Progenitor cell of endocrine pancreas (in vitro differentiated cells): ENCODE measurements around the gene GANAB. TPM values are rescaled to one million over a fixed set of nuclear protein-coding genes. Genes with fewer than 3 reads are reported as not detected.

ENCODE experiments used
- DNase-seq: peaks from one replicate; pipeline ENCODE4 v3.0.0; 2021; ENCODE audit warnings: low spot score; ENCODE audit not compliant: unreplicated experiment
- H3K27ac Mint-ChIP-seq: 2 replicates; pipeline ENCODE4 v1.8.0; 2021; ENCODE audit warnings: mild to moderate bottlenecking, moderate library complexity, mixed read lengths
- H3K27me3 Mint-ChIP-seq: 2 replicates; pipeline ENCODE4 v1.8.0; 2021; ENCODE audit warnings: mixed read lengths
- H3K36me3 Mint-ChIP-seq: 2 replicates; pipeline ENCODE4 v1.8.0; 2022; ENCODE audit warnings: mixed read lengths; ENCODE audit not compliant: insufficient read depth
- H3K4me1 Mint-ChIP-seq: 2 replicates; pipeline ENCODE4 v1.8.0; 2021; ENCODE audit warnings: low read depth, mixed read lengths
- H3K4me3 Mint-ChIP-seq: 2 replicates; pipeline ENCODE4 v1.8.0; 2021; ENCODE audit warnings: low read depth, mild to moderate bottlenecking, moderate library complexity, mixed read lengths
- H3K9me3 Mint-ChIP-seq: 2 replicates; pipeline ENCODE4 v1.8.0; 2021; ENCODE audit warnings: low read depth, mixed read lengths
- total RNA-seq: library from RNA; stranded (reverse); gene quantifications from 2 replicates; pipeline ENCODE4 v1.2.1, GENCODE V29; 2021
- TF ChIP-seq, protein P1 (sequence below): fragments of 200-600 bp; sonication (generic); IDR thresholded peaks from one replicate; pipeline ENCODE4 v1.5.0; 2021; ENCODE audit warnings: antibody characterized with exemption, mild to moderate bottlenecking; ENCODE audit not compliant: unreplicated experiment

Gene GANAB
- total RNA-seq, 1 donor from 2014 or later = 361 TPM

DNA sequence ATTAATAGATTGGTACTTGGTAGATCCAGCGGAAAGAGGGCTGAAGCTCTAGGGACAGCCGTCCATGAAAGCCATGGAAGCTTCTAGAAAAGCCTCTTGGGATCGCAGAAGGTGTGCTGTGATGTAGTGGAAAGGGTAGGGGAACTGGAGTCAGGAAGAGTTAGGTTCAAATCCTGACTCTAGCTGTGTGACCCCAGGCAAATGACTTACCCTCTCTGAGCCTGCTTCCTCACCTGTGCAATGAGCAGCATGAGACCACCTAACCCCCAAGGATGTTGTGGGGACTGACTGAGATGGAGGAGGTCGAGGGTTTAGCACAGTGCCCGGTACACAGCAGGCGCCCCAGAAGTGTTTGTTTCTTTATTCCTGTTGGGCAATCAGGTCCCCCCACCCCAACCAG is 36.0 kb downstream of the GANAB start:
- Mint-ChIP-seq H3K27ac (no peak overlapping the region), H3K4me3 (peak overlapping the region; percentile 52), H3K36me3 (peaks cover 2% of the 10 kb centered on the region), H3K9me3 (no peaks in the 10 kb centered on the region), H3K27me3 (no peaks in the 10 kb centered on the region), H3K4me1 (peaks cover 8% of the 10 kb centered on the region)
- TF ChIP-seq, protein P1, sequence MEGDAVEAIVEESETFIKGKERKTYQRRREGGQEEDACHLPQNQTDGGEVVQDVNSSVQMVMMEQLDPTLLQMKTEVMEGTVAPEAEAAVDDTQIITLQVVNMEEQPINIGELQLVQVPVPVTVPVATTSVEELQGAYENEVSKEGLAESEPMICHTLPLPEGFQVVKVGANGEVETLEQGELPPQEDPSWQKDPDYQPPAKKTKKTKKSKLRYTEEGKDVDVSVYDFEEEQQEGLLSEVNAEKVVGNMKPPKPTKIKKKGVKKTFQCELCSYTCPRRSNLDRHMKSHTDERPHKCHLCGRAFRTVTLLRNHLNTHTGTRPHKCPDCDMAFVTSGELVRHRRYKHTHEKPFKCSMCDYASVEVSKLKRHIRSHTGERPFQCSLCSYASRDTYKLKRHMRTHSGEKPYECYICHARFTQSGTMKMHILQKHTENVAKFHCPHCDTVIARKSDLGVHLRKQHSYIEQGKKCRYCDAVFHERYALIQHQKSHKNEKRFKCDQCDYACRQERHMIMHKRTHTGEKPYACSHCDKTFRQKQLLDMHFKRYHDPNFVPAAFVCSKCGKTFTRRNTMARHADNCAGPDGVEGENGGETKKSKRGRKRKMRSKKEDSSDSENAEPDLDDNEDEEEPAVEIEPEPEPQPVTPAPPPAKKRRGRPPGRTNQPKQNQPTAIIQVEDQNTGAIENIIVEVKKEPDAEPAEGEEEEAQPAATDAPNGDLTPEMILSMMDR = no peak
- DNase-seq = no peak

DNA sequence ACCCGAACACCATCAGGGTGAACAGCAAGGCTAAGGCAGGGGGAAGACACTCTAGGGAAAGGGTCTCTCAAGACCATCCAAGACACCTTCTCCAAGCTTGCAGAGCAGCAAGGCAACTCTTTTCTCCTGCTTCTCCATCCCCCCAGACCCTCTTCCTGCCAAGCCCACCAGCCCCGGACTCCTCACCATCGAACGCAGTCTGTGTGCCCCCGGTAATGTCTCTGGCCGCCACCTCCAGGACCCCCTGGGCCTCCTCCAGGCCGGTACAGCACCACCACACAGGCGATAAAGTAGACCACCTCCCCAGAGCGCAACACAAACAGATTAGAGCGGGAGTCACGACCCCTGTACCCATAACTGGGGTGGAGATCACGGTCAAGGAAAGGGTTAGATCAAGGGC is 37.6 kb downstream of the GANAB start:
- H3K4me1 Mint-ChIP-seq = peaks cover 19% of the 10 kb centered on the region
- no peak overlapping the region for H3K27ac Mint-ChIP-seq
- H3K36me3 Mint-ChIP-seq = peaks cover 4% of the 10 kb centered on the region
- TF ChIP-seq, protein P1 = no peak
- no peak overlapping the region for H3K4me3 Mint-ChIP-seq
- H3K9me3 Mint-ChIP-seq = no peaks in the 10 kb centered on the region
- DNase-seq = no peak
- H3K27me3 Mint-ChIP-seq = peaks cover 4% of the 10 kb centered on the region

DNA sequence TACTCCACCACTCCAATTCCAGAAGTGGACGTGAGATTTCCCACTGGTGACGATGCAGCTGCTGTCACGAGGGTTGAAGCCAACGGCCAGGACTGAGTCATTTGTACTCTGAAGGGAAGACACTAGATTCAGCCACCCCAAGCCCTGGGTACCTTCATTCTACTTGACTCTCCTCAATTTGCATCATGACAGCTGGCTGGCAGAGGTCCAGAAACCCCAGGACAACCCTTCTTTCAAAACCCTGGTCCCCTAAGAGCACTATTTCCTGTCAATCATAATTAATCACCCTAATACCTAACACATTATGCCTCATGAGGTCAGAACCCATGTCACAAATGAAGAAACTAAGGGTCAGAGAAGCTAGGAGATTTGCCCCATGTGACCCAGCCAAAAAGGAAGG is 38.7 kb downstream of the GANAB start:
- Mint-ChIP-seq H3K27me3 (peaks cover 14% of the 10 kb centered on the region), H3K4me1 (peaks cover 24% of the 10 kb centered on the region), H3K9me3 (no peaks in the 10 kb centered on the region), H3K4me3 (no peak overlapping the region), H3K27ac (no peak overlapping the region), H3K36me3 (peaks cover 8% of the 10 kb centered on the region)
- no peak for DNase-seq
- TF ChIP-seq, protein P1 = no peak

DNA sequence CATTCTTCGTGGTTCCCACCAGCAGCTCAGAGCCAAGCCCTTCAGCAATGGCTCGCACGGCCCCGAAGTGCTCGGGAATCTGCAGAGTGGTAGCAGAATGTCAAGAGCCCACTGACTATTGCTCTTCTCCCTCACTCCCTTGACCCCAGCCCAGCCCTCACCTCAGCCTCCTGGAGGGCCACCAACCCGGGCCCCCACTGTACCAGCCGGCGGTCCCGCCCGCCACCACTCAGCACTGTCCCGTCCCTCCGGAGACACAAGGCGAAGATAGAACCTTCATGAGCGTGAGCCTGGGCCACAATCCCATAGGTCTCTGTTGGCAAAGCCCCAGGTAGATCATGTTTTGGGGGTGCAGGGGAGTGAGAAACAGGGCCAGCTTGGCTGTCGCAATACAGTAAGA is 40.5 kb downstream of the GANAB start:
- H3K27ac Mint-ChIP-seq = no peak overlapping the region
- DNase-seq = no peak
- peaks cover 22% of the 10 kb centered on the region for H3K4me1 Mint-ChIP-seq
- TF ChIP-seq, protein P1 = no peak
- H3K4me3 Mint-ChIP-seq = no peak overlapping the region
- peaks cover 8% of the 10 kb centered on the region for H3K36me3 Mint-ChIP-seq
- no peaks in the 10 kb centered on the region for H3K9me3 Mint-ChIP-seq
- peaks cover 19% of the 10 kb centered on the region for H3K27me3 Mint-ChIP-seq

DNA sequence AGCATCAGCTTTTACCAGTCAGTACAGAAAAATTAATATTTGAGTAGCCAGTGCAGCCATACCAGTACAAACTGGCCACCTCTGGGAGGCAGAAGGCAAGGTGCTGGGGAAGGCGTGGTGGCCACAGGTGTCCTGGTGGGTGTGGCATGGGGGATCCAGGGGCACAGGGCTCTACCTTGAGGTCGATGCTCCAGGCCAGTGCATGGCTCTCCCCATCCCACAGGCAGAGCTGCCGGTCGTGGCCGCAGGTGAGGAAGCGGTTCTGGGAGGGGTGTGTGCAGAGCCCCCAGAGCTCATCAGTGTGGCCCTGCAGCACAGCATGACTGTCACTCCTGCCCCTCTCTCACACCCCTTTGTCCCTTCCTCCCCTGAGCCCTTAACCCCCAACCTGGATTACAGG is 40.9 kb downstream of the GANAB start:
- TF ChIP-seq, protein P1 = no peak
- peaks cover 23% of the 10 kb centered on the region for H3K4me1 Mint-ChIP-seq
- peaks cover 19% of the 10 kb centered on the region for H3K27me3 Mint-ChIP-seq
- H3K36me3 Mint-ChIP-seq = peaks cover 8% of the 10 kb centered on the region
- no peak overlapping the region for H3K4me3 Mint-ChIP-seq
- no peak overlapping the region for H3K27ac Mint-ChIP-seq
- H3K9me3 Mint-ChIP-seq = no peaks in the 10 kb centered on the region
- no peak for DNase-seq
